Measurements from ENCODE around the gene RBM42. TPM values are rescaled to one million over a fixed set of nuclear protein-coding genes. Genes with fewer than 3 reads are reported as not detected.

The RBM42 gene
- total and polyA plus RNA-seq, 2 of the 13 experiments (the other 11 are each of a cell fraction or from before 2014, with no cell fraction given): 27.2 to 55.3 TPM

DNA sequence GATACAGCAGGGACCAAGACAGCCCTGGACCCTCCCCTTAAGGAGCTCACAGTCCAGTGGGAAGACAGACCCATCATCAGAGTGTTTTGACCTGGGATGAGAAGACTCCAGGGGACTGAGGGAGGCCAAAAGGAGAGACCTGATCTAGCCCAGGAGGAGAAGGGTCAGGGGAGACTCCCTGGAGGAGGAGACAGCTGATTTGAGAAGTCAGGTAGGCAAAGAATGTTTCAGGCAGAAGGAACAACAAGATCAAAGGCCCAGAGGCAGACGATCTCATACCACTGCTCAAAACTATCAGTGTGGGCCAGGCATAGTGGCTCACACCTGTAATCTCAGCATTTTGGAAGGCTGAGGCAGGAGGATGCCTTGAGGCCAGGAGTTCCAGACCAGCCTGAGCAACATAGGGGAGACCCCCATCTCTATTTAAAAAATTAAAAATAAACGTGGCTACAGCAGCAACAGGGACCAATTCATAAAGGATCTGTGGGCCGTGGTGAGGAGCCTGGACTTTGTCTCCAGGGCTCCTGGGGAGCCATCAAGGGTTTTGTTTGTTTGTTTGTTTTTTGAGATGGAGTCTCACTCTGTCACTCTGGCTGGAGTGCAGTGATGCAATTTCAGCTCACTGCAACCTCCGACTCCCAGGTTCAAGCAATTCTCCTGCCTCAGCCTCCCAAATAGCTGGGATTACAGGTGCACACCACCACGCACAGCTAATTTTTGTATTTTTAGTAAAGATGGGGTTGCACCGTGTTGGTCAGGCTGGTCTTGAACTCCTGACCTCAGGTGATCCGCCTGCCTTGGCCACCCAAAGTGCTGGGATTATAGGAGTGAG is 17.1 kb downstream of the RBM42 start (continued):
- TF ChIP-seq ZNF724P (CRISPR knock-in tag; IDR thresholded peaks at IDR 0.05; ENCODE audit: borderline replicate concordance): no peak
- TF ChIP-seq EHMT2 (IDR thresholded peaks at IDR 0.05; ENCODE audit: borderline replicate concordance, low read depth, low read length): no peak
- TF ChIP-seq SMYD3 (CRISPR knock-in tag; IDR thresholded peaks at IDR 0.05): no peak
- TF ChIP-seq ZNF83 (CRISPR knock-in tag; IDR thresholded peaks at IDR 0.05; ENCODE audit: borderline replicate concordance): no peak
- TF ChIP-seq MAFK (conservative IDR thresholded peaks at IDR 0.05 in 1 of 2, IDR thresholded peaks at IDR 0.05 in 1 of 2; ENCODE audit: low read length in 2 of 2): no peak
- TF ChIP-seq SKI (IDR thresholded peaks at IDR 0.05; ENCODE audit: partially characterized antibody): no peak
- TF ChIP-seq, protein P1, sequence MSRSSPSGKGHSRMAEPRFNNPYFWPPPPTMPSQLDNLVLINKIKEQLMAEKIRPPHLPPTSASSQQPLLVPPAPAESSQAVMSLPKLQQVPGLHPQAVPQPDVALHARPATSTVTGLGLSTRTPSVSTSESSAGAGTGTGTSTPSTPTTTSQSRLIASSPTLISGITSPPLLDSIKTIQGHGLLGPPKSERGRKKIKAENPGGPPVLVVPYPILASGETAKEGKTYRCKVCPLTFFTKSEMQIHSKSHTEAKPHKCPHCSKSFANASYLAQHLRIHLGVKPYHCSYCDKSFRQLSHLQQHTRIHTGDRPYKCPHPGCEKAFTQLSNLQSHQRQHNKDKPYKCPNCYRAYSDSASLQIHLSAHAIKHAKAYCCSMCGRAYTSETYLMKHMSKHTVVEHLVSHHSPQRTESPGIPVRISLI (CRISPR knock-in tag; IDR thresholded peaks at IDR 0.05; ENCODE audit: borderline replicate concordance): no peak
- TF ChIP-seq, protein P2, sequence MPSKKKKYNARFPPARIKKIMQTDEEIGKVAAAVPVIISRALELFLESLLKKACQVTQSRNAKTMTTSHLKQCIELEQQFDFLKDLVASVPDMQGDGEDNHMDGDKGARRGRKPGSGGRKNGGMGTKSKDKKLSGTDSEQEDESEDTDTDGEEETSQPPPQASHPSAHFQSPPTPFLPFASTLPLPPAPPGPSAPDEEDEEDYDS (CRISPR knock-in tag; IDR thresholded peaks at IDR 0.05): no peak
- TF ChIP-seq MIER2 (CRISPR knock-in tag; IDR thresholded peaks at IDR 0.05): no peak
- no peak for TF ChIP-seq ZNF629 (CRISPR knock-in tag; conservative IDR thresholded peaks at IDR 0.05)
- no peak for TF ChIP-seq ZNF549 (CRISPR knock-in tag; IDR thresholded peaks at IDR 0.05)
- TF ChIP-seq ZNF557 (CRISPR knock-in tag; IDR thresholded peaks at IDR 0.05): no peak
- no peak for TF ChIP-seq ZNF781 (CRISPR knock-in tag; IDR thresholded peaks at IDR 0.05; ENCODE audit: borderline replicate concordance, not compliant biosample characterization)
- TF ChIP-seq GATAD2A (CRISPR knock-in tag; IDR thresholded peaks at IDR 0.05): 0 out of 2 replicates have a peak, but pooled peaks have one; percentile 12
- TF ChIP-seq RNF219 (CRISPR knock-in tag; IDR thresholded peaks at IDR 0.05): no peak
- TF ChIP-seq ZNF460 (CRISPR knock-in tag; IDR thresholded peaks at IDR 0.05; ENCODE audit: borderline replicate concordance): peak; percentile 95
- no peak for TF ChIP-seq ZFX (CRISPR knock-in tag; IDR thresholded peaks at IDR 0.05; ENCODE audit: low read depth)
- no peak for TF ChIP-seq PRDM15 (CRISPR knock-in tag; IDR thresholded peaks at IDR 0.05)
- TF ChIP-seq ZFP36 (IDR thresholded peaks at IDR 0.05; ENCODE audit: borderline replicate concordance, low read depth, low read length, partially characterized antibody): no peak
- no peak for TF ChIP-seq ETV6 (CRISPR knock-in tag; conservative IDR thresholded peaks at IDR 0.05)
- TF ChIP-seq ARNT2 (CRISPR knock-in tag; IDR thresholded peaks at IDR 0.05; ENCODE audit: low read depth): no peak
- TF ChIP-seq RCOR2 (CRISPR knock-in tag; IDR thresholded peaks at IDR 0.05): peak; percentile 28; the same call in 1 of the 2 replicates
- TF ChIP-seq ZNF749 (CRISPR knock-in tag; IDR thresholded peaks at IDR 0.05; ENCODE audit: borderline replicate concordance): no peak
